BE2C (cell line): ENCODE data around the gene TM9SF4.

Experiments used
- DNase-seq: peaks from one replicate; pipeline ENCODE4 v3.0.0-alpha.2; 2020
- H3K27me3 ChIP-seq: fragments of 250-450 bp; sonication (Bioruptor Pico); 2 replicates; pipeline ENCODE4 v1.5.1; 2020; ENCODE audit warnings: mild to moderate bottlenecking
- H3K36me3 ChIP-seq: fragments of 250-450 bp; sonication (Bioruptor Pico); 2 replicates; pipeline ENCODE4 v1.5.1; 2020; ENCODE audit warnings: mild to moderate bottlenecking
- H3K4me1 ChIP-seq: fragments of 250-450 bp; sonication (Bioruptor Pico); 2 replicates; pipeline ENCODE4 v1.5.1; 2020
- H3K4me3 ChIP-seq: 2 replicates; pipeline ENCODE4 v1.5.1; 2011; ENCODE audit warnings: low read depth, low read length
- H3K9me3 ChIP-seq: fragments of 250-450 bp; sonication (Bioruptor Pico); 2 replicates; pipeline ENCODE4 v1.5.1; 2020
- CTCF ChIP-seq: IDR thresholded peaks from 2 replicates; pipeline ENCODE4 v1.5.1; 2012; ENCODE audit warnings: mild to moderate bottlenecking, low read depth, low read length

The TM9SF4 gene

GRCh38 chr20:32135983-32136515, 26.5 kb downstream of the TM9SF4 start:
- no peaks in the 10 kb centered on the region for H3K4me1 ChIP-seq
- H3K4me3 ChIP-seq = no peak overlapping the region
- H3K9me3 ChIP-seq = no peaks in the 10 kb centered on the region
- DNase-seq = no peak
- peaks cover 66% of the 10 kb centered on the region for H3K36me3 ChIP-seq
- no peaks in the 10 kb centered on the region for H3K27me3 ChIP-seq
- no peak for TF ChIP-seq CTCF

- Histone ChIP-seq H3K4me1 (no peaks in the 10 kb centered on the region), H3K27me3 (no peaks in the 10 kb centered on the region), H3K9me3 (no peaks in the 10 kb centered on the region), H3K4me3 (no peak overlapping the region), H3K36me3 (peaks cover 85% of the 10 kb centered on the region)
- no peak for DNase-seq
- TF ChIP-seq CTCF = no peak
These were observed 29.4 kb downstream of the TM9SF4 start for GRCh38 chr20:32138921-32139320.

- Histone ChIP-seq H3K9me3 (no peaks in the 10 kb centered on the region), H3K4me1 (no peaks in the 10 kb centered on the region), H3K36me3 (peaks cover 92% of the 10 kb centered on the region), H3K27me3 (no peaks in the 10 kb centered on the region), H3K4me3 (no peak overlapping the region)
- no peak for TF ChIP-seq CTCF
- DNase-seq = no peak
These were observed 30.4 kb downstream of the TM9SF4 start for GRCh38 chr20:32139947-32140346.

GRCh38 chr20:32140603-32141002, 31.1 kb downstream of the TM9SF4 start:
- no peak for DNase-seq
- no peaks in the 10 kb centered on the region for H3K27me3 ChIP-seq
- H3K4me3 ChIP-seq = no peak overlapping the region
- TF ChIP-seq CTCF = no peak
- no peaks in the 10 kb centered on the region for H3K4me1 ChIP-seq
- H3K36me3 ChIP-seq = peaks cover 94% of the 10 kb centered on the region
- no peaks in the 10 kb centered on the region for H3K9me3 ChIP-seq

GRCh38 chr20:32141465-32141980, 32.0 kb downstream of the TM9SF4 start:
- H3K4me3 ChIP-seq = no peak overlapping the region
- TF ChIP-seq CTCF = no peak
- H3K4me1 ChIP-seq = no peaks in the 10 kb centered on the region
- H3K36me3 ChIP-seq = peaks cover 97% of the 10 kb centered on the region
- H3K9me3 ChIP-seq = no peaks in the 10 kb centered on the region
- no peak for DNase-seq
- H3K27me3 ChIP-seq = no peaks in the 10 kb centered on the region

- Histone ChIP-seq H3K4me1 (no peaks in the 10 kb centered on the region), H3K36me3 (peaks cover 93% of the 10 kb centered on the region)
These were observed 32.6 kb downstream of the TM9SF4 start for GRCh38 chr20:32142088-32142487.

More at GRCh38 chr20:32142088-32142487, 32.6 kb downstream of the TM9SF4 start:
- DNase-seq = no peak
- TF ChIP-seq CTCF = no peak
- Histone ChIP-seq H3K4me3 (no peak overlapping the region), H3K9me3 (no peaks in the 10 kb centered on the region), H3K27me3 (no peaks in the 10 kb centered on the region)
